ENCODE results near the gene TRPM4. TPM values are rescaled to one million over a fixed set of nuclear protein-coding genes. Genes with fewer than 3 reads are reported as not detected.

The TRPM4 gene
- total and polyA plus RNA-seq, 11 donors = 16.8 to 45.3 (median 25.8) TPM

- ATAC-seq = no peak
- TF ChIP-seq POLR2A (IDR thresholded peaks at IDR 0.05) = no peak
- TF ChIP-seq, protein P1, sequence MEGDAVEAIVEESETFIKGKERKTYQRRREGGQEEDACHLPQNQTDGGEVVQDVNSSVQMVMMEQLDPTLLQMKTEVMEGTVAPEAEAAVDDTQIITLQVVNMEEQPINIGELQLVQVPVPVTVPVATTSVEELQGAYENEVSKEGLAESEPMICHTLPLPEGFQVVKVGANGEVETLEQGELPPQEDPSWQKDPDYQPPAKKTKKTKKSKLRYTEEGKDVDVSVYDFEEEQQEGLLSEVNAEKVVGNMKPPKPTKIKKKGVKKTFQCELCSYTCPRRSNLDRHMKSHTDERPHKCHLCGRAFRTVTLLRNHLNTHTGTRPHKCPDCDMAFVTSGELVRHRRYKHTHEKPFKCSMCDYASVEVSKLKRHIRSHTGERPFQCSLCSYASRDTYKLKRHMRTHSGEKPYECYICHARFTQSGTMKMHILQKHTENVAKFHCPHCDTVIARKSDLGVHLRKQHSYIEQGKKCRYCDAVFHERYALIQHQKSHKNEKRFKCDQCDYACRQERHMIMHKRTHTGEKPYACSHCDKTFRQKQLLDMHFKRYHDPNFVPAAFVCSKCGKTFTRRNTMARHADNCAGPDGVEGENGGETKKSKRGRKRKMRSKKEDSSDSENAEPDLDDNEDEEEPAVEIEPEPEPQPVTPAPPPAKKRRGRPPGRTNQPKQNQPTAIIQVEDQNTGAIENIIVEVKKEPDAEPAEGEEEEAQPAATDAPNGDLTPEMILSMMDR (IDR thresholded peaks at IDR 0.05) = no peak
- WGBS, 4 donors = 34 to 70% (median 50%) methylated on average over 1 of the region's 1 CpG
- Histone ChIP-seq H3K9me3 (no peaks in the 10 kb centered on the region), H3K4me1 (peaks cover 5 to 59% (median 34%) of the 10 kb centered on the region in 12 donors), H3K27ac (no peak overlapping the region), H3K36me3 (no peaks in the 10 kb centered on the region), H3K4me3 (no peak overlapping the region), H3K27me3 (peaks cover 0 to 13% (median 0%) of the 10 kb centered on the region in 9 donors)
- intact Hi-C loops (cut with DNase I) = loop anchor here in 1 of 10 donors (5.0 kb wide), 1 partner anchor 36 kb away; no protein-coding TSS in a partner anchor
- peak in 1 of 5 donors; percentile 65 for DNase-seq
These were observed 41.0 kb upstream of the TRPM4 start for GRCh38 chr19:49116544-49116943.

- TF ChIP-seq POLR2A (IDR thresholded peaks at IDR 0.05) = no peak
- TF ChIP-seq, protein P1 (IDR thresholded peaks at IDR 0.05) = no peak
- Histone ChIP-seq H3K9me3 (no peaks in the 10 kb centered on the region), H3K4me1 (peaks cover 5 to 59% (median 34%) of the 10 kb centered on the region in 12 donors), H3K27ac (peak overlapping the region; percentile 93 to 99 (median 98)), H3K36me3 (no peaks in the 10 kb centered on the region), H3K27me3 (peaks cover 0 to 13% (median 0%) of the 10 kb centered on the region in 9 donors), H3K4me3 (peak overlapping the region in 11 of 12 donors; percentile 52 to 79 (median 66))
- WGBS, 4 donors = 60 to 71% (median 65%) methylated on average over 26 of the region's 26 CpGs
- no peak for ATAC-seq
- peak in 4 of 5 donors; percentile 44 to 70 (median 60) for DNase-seq
- intact Hi-C loops (cut with DNase I) = loop anchor here in 4 of 10 donors (1.0 to 5.0 kb wide), 4 partner anchors 25 to 34 kb away; no protein-coding TSS in a partner anchor
These were observed 39.7 kb upstream of the TRPM4 start for GRCh38 chr19:49117677-49118564.

DNA sequence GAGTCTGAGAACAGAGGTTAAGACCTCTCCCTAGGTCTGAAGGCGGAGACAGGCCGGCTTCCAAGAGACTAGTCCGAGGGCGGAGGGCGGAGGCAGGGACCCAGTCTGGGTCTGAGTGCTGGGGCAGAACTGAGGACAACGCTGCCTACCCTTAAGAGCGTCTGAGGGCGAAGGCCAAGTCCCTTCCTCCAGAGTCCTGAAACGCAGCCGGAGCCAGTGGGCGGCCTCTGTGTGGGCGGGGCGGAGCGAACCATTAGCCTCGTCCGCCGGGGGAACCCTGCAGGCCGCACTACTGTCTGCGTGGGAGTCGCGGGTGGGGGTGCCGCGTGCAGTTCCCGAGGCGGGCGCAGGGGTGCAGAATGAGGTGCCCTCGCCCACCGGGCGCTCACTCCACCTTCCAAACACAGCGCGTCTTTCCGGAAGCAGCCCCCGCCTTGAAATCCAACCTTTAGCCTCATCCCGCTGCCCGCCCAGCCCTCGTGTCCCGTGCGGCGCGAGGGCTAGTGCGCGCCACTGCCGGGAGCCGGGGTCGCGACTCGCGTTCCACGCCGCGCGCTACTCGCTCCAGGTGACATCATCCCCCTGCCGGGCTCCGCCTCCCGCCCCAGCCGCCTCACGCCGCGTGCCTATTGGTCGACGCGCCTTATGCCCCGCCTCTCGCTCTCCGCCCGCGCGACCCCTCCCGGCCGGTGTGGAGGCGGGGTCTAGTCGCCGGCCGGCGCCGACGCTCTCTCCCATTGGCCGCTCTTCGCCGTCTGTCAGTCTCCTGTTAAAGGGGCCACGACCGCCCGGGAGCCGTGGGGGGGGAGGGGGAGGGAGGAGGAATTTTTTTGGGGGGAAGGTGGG is 38.8 kb upstream of the TRPM4 start, which contains the start of gene C19orf73:
Gene C19orf73, minus strand, starts transcription at position 579 of the 846 bp plus-strand sequence. Its CDS starts 121 bp downstream, at position 458.
- peaks cover 0 to 13% (median 0%) of the 10 kb centered on the region in 9 donors for H3K27me3 ChIP-seq
- peak within 1 kb of the TSS; percentile 93 to 99 (median 98) for H3K27ac ChIP-seq
- H3K36me3 ChIP-seq = no peaks in the 10 kb centered on the region
- peak within 1 kb of the TSS; percentile 36 to 79 (median 65) for H3K4me3 ChIP-seq
- intact Hi-C loops (cut with DNase I) = loop anchor here in 4 of 10 donors (1.0 to 5.0 kb wide), 4 partner anchors 25 to 34 kb away; no protein-coding TSS in a partner anchor
- H3K9me3 ChIP-seq = no peaks in the 10 kb centered on the region
- ATAC-seq (peak; percentile 88 to 94 (median 92)), DNase-seq (peak; percentile 95 to 98 (median 96))
- H3K4me1 ChIP-seq = peaks cover 5 to 51% (median 29%) of the 10 kb centered on the region in 12 donors
- WGBS, 4 donors = 0 to 4% (median 1%) methylated on average over 12 to 85 of the region's 85 CpGs
- TF ChIP-seq POLR2A (IDR thresholded peaks at IDR 0.05) = peak in 1 of 2 donors; percentile 61
- TF ChIP-seq, protein P1 (IDR thresholded peaks at IDR 0.05) = peak in 7 of 12 donors; percentile 8 to 30 (median 19)
